Heart left ventricle (tissue), 16 donors: Measurements from ENCODE around the gene SLC7A6. TPM values are rescaled to one million over a fixed set of nuclear protein-coding genes. Genes with fewer than 3 reads are reported as not detected.
A peak's percentile ranks its signal among the peaks of the same experiment; 100 is the strongest.

Experiments
- ATAC-seq, 4 donors: fragments of 200-7000 bp; cut with Tn5 transposase; one replicate each; pipeline ENCODE4 v1.9.1; 2020 to 2022; ENCODE audit warnings: moderate library complexity in 4 of 4, mild to moderate bottlenecking in 3 of 4, moderate number of reproducible peaks in 1 of 4
- DNase-seq, 5 donors: peaks; one replicate each; pipeline ENCODE4 v3.0.0-alpha.2; 2020
- H3K27ac ChIP-seq, 12 donors: fragments of 200-600 bp; sonication (generic) in 4 of 12; one replicate each; pipeline versions ENCODE4 v1.5.0 to v1.8.0; 2016 to 2022; ENCODE audit warnings: mild to moderate bottlenecking in 2 of 12
- H3K27me3 ChIP-seq, 9 donors: fragments of 200-600 bp; sonication (generic) in 2 of 9; one replicate each; pipeline versions ENCODE4 v1.5.1 to v1.8.0; 2016 to 2022; ENCODE audit warnings: mild to moderate bottlenecking in 3 of 9
- H3K36me3 ChIP-seq, 9 donors: fragments of 200-600 bp; sonication (generic) in 2 of 9; one replicate each; pipeline versions ENCODE4 v1.5.0 to v1.8.0; 2018 to 2022; ENCODE audit warnings: mild to moderate bottlenecking in 2 of 9
- H3K4me1 ChIP-seq, 12 donors: fragments of 200-600 bp; sonication (generic) in 4 of 12; one replicate each; pipeline versions ENCODE4 v1.5.0 to v1.8.0; 2016 to 2022; ENCODE audit warnings: mild to moderate bottlenecking in 3 of 12
- H3K4me3 ChIP-seq, 12 donors: fragments of 200-600 bp; sonication (generic) in 4 of 12; one replicate each; pipeline versions ENCODE4 v1.5.0 to v1.8.0; 2017 to 2022; ENCODE audit warnings: mild to moderate bottlenecking in 9 of 12, moderate library complexity in 4 of 12
- H3K9me3 ChIP-seq, 12 donors: fragments of 200-600 bp; sonication (generic) in 4 of 12; one replicate each; pipeline versions ENCODE4 v1.5.0 to v1.8.0; 2016 to 2022; ENCODE audit warnings: mild to moderate bottlenecking in 1 of 12
- POLR2A ChIP-seq, 2 donors: fragments of 450-650 bp; IDR thresholded peaks; one replicate each; pipeline ENCODE4 v1.6.1; 2017; ENCODE audit warnings: antibody characterized with exemption in 2 of 2, mild to moderate bottlenecking in 2 of 2, moderate library complexity in 2 of 2
- WGBS, 4 donors: extraction: QIAGEN DNeasy Blood & Tissue Kit in 2 of 4; methylation state at CpG; one replicate each; pipeline versions ENCODE4 v1.1.5 to v1.1.7; 2013 to 2018; 5-methylcytosine and 5-hydroxymethylcytosine counted together
- intact Hi-C, 10 donors: fragments of 100-400 bp; cut with DNase I; formaldehyde crosslinking; loops; one replicate each; pipeline versions ENCODE4 v1.11.1 to v1.14.2; 2022
- polyA plus RNA-seq, 2 donors: library from polyadenylated mRNA; stranded (reverse); fragments of 200-250 nt; gene quantifications; one replicate each; pipeline ENCODE4 v1.2.3, GENCODE V29; 2013
- total RNA-seq, 9 donors: library from RNA; depleted of rRNA in 2 of 9; stranded (reverse); fragments of >200 nt in 2 of 9; fragmentation: NEBNext Ultra II Directional in 3 of 9; extraction: Animal tissue kit (Norgen Biotek cat#: 25700) in 3 of 9; gene quantifications; one replicate each; pipeline versions ENCODE4 v1.1.0 to v1.2.4, GENCODE V29; 2016 to 2023
- TF ChIP-seq, protein P1 (sequence below), 12 donors: fragments of 200-600 bp; sonication (generic) in 4 of 12; IDR thresholded peaks; one replicate each; pipeline versions ENCODE4 v1.5.0 to v1.8.0; 2018 to 2022; ENCODE audit warnings: antibody characterized with exemption in 12 of 12, mild to moderate bottlenecking in 5 of 12
- donor health status: ischemic (EF 13 %, LVEDD 7.1; RV severe dilation, severe dysfunction).
- donor health status: healthy with polysubstance abuse.
- donor health status: DM: no; HTN: yes; CAD: no.
- donor health status: DM: no; HTN: no; CAD: no.
- donor health status: ischemic (EF 25% LVEDD 6.9; RV normal size, moderate dysfunction).
- donor health status: ischemic (EF 25% LVEDD 5.7; RV mildly dilated, moderate dysfunction).
- donor health status: healthy.
- donor health status: DM: yes; HTN: yes; CAD: no.
- donor health status: ischemic (EF 35%, LVEDD 5.7; RV mildly dilated, moderate dysfunction).
- donor health status: nonischemic (EF 11% LVEDD 7.7; RV severe dilation, severe dysfunction).
- donor health status: DM: yes; HTN: yes; CAD: no.
- donor health status: PGD.
- donor health status: ischemic (EF 29% LVEDD 5.4; RV normal size, mild dysfunction).
- donor health status: nonischemic (EF 23%, LVEDD 6.1; RV moderate dilation, normal function).

SLC7A6 gene
- total and polyA plus RNA-seq, 11 donors = 32.7 to 76.0 (median 45.6) TPM

DNA sequence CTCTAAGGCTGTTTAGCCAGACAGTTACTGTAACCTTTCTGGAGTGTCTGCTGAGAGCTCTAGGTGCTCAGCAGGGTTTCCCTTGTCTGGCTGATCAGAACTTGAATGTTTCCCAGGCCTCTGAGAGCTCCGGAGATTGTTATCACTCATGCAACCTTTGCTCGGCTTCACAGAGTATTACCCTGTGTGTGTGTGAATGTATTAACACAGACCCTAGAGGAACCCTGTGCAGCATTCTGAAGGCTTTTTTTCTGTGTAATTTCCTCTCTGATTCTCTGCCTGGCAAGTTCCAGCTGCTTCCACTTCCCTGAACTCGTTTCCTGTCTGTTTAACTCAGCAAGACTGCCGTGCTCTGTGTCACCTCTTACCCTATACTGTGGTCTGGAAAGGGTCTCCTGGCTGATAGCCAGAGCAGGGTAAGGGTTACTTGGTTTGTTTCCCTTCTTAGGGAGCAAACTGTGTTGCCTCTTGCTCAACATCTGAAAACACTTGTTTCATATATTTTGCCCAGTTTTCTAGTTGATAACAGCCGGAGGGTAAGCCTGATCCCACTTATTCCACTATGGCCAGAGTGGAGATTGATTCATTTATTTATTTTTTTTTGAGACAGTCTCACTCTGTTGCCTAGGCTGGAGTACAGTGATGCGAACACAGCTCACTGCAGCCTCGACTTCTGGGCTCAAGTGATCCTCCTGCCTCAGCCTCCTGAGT lies 68.2 kb downstream of the SLC7A6 start:
- no peaks in the 10 kb centered on the region for H3K9me3 ChIP-seq
- DNase-seq (peak in 3 of 5 donors; percentile 50 to 67 (median 64)), ATAC-seq (peak in 3 of 4 donors; percentile 27 to 69 (median 65))
- intact Hi-C loops = no loop called here
- H3K4me1 ChIP-seq = peaks cover 0 to 35% (median 7%) of the 10 kb centered on the region in 12 donors
- H3K27me3 ChIP-seq = no peaks in the 10 kb centered on the region
- peak overlapping the region in 10 of 12 donors; percentile 18 to 82 (median 50) for H3K27ac ChIP-seq
- 54 to 59% (median 56%) methylated on average over 7 of the region's 7 CpGs for WGBS, 4 donors
- peaks cover 0 to 76% (median 28%) of the 10 kb centered on the region in 9 donors for H3K36me3 ChIP-seq
- TF ChIP-seq, protein P1, sequence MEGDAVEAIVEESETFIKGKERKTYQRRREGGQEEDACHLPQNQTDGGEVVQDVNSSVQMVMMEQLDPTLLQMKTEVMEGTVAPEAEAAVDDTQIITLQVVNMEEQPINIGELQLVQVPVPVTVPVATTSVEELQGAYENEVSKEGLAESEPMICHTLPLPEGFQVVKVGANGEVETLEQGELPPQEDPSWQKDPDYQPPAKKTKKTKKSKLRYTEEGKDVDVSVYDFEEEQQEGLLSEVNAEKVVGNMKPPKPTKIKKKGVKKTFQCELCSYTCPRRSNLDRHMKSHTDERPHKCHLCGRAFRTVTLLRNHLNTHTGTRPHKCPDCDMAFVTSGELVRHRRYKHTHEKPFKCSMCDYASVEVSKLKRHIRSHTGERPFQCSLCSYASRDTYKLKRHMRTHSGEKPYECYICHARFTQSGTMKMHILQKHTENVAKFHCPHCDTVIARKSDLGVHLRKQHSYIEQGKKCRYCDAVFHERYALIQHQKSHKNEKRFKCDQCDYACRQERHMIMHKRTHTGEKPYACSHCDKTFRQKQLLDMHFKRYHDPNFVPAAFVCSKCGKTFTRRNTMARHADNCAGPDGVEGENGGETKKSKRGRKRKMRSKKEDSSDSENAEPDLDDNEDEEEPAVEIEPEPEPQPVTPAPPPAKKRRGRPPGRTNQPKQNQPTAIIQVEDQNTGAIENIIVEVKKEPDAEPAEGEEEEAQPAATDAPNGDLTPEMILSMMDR (IDR thresholded peaks at IDR 0.05) = no peak
- TF ChIP-seq POLR2A (IDR thresholded peaks at IDR 0.05) = no peak
- H3K4me3 ChIP-seq = no peak overlapping the region

DNA sequence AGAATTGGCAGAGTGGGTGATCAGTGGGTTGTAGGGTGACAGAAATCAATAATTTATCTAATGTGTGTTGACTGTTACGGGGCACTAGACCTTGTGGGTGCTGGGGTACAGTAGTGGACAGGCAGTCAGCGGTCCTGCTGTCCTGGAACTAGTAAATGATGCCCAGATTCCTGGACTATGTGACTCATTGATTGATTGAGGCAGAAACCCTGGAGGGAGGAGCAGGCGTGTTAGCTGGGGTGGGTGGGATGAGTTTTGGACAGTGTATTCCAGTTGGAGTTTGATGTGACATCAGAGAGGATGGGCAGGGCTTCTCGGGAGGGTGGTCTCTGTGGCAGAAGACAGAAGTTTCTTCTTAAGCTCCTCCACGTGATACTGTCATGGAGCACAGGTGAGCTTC lies 70.8 kb downstream of the SLC7A6 start:
- intact Hi-C loops = no loop called here
- no peak overlapping the region for H3K4me3 ChIP-seq
- peaks cover 0 to 89% (median 47%) of the 10 kb centered on the region in 9 donors for H3K36me3 ChIP-seq
- 89 to 96% (median 94%) methylated on average over 5 of the region's 5 CpGs for WGBS, 4 donors
- no peak overlapping the region for H3K27ac ChIP-seq
- no peak for ATAC-seq
- TF ChIP-seq, protein P1 (IDR thresholded peaks at IDR 0.05) = no peak
- no peak for TF ChIP-seq POLR2A (IDR thresholded peaks at IDR 0.05)
- peaks cover 0 to 30% (median 6%) of the 10 kb centered on the region in 12 donors for H3K4me1 ChIP-seq
- H3K27me3 ChIP-seq = no peaks in the 10 kb centered on the region
- no peak for DNase-seq
- no peaks in the 10 kb centered on the region for H3K9me3 ChIP-seq

DNA sequence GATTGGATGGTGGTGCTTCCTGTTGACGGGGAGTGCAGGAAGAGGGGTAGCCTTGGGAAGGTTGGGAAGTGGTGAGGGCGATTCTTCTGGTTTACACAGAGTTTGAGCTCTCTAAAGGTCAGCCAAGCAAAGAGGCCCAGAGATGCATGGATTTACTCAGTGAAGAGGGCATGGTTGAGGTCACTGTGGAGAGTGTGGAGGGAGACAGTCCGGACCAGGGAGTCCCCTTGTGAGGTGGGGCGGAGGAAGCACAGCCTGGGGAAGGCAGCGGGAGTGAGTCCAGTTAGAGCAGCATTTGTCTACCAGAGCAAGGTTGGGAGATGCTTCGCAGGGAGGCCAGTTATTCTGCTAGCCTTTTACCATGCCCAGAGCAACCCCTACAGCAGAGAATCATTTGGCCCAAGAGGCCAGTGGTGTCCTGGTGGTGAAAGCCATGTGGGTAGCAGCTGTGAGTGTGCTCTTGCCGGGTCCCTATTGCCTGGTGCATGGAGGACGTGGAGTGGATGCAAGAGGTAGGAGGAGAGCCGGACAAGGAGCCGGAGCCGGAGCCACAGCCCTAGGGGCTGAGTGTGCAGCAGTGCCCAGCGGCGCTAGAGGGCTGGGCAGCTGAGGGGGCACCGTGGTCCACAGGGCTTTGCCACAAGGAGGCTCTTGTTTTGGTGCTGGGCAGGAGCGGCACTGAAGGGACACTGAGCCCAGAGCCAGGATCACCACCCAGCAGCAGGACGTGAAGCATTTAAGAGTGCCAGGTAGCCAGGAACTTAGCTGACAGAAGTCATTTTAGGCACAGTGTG lies 74.2 kb downstream of the SLC7A6 start:
- Histone ChIP-seq H3K4me3 (no peak overlapping the region), H3K9me3 (no peaks in the 10 kb centered on the region), H3K27me3 (no peaks in the 10 kb centered on the region), H3K4me1 (peaks cover 0 to 5% (median 0%) of the 10 kb centered on the region in 12 donors), H3K27ac (no peak overlapping the region), H3K36me3 (peaks cover 0 to 94% (median 74%) of the 10 kb centered on the region in 9 donors)
- no peak for TF ChIP-seq POLR2A (IDR thresholded peaks at IDR 0.05)
- TF ChIP-seq, protein P1 (IDR thresholded peaks at IDR 0.05) = no peak
- no peak for DNase-seq
- ATAC-seq = no peak
- WGBS, 4 donors = 91 to 96% (median 92%) methylated on average over 16 of the region's 16 CpGs
- intact Hi-C loops = no loop called here

DNA sequence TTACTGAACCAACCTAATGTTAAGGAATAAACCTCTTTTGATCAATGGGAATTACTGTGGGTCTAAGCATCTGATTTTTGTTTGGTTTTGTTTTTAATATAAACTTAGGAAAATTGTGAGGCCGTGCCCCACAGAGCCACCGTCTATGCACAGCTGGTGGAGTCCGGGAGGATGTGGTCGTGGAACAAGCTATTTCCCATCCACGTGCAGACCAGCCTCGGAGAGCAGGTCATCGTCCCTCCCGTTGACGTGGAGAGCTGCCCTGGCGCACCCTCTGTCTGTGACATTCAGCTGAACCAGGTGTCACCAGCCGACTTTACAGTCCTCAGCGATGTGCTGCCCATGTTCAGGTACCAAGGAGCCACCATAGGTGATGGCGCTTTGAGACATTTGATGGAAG lies 74.9 kb downstream of the SLC7A6 start:
- peaks cover 0 to 88% (median 74%) of the 10 kb centered on the region in 9 donors for H3K36me3 ChIP-seq
- intact Hi-C loops = no loop called here
- WGBS, 4 donors = 91 to 94% (median 93%) methylated on average over 13 of the region's 13 CpGs
- no peak for DNase-seq
- H3K27ac ChIP-seq = no peak overlapping the region
- H3K9me3 ChIP-seq = no peaks in the 10 kb centered on the region
- H3K4me3 ChIP-seq = no peak overlapping the region
- no peaks in the 10 kb centered on the region for H3K27me3 ChIP-seq
- peaks cover 0 to 9% (median 0%) of the 10 kb centered on the region in 12 donors for H3K4me1 ChIP-seq
- TF ChIP-seq, protein P1 (IDR thresholded peaks at IDR 0.05) = no peak
- no peak for TF ChIP-seq POLR2A (IDR thresholded peaks at IDR 0.05)
- no peak for ATAC-seq
